GM12878 (cell line): ENCODE data around the gene CLSTN2.

Source experiments
- CHD4 ChIP-seq: fragments of 200-600 bp; sonication (generic); IDR thresholded peaks from 2 replicates; pipeline ENCODE4 v1.6.1; 2016; ENCODE audit warnings: mild to moderate bottlenecking
- CTCF ChIP-seq, 3 experiments: IDR thresholded peaks in 2 of 3; conservative IDR thresholded peaks in 1 of 3; 2 replicates each; pipeline ENCODE4 v1.5.1; 2011; ENCODE audit warnings: low read depth in 3 of 3, low read length in 3 of 3, mild to moderate bottlenecking in 3 of 3, control low read depth in 2 of 3, moderate library complexity in 2 of 3, inconsistent platforms in 1 of 3, mixed read lengths in 1 of 3; ENCODE audit not compliant: control insufficient read depth in 2 of 3, insufficient read depth in 1 of 3; ENCODE audit errors: extremely low read depth in 1 of 3
- EP300 ChIP-seq, 2 experiments: fragments of 150-350 bp in 1 of 2; IDR thresholded peaks; 2 replicates each; pipeline ENCODE4 v1.6.1; 2011 to 2012; ENCODE audit warnings: low read depth in 2 of 2, low read length in 2 of 2, borderline replicate concordance in 1 of 2, improper control_type of control experiment in 1 of 2, inconsistent platforms in 1 of 2; ENCODE audit not compliant: control insufficient read depth in 1 of 2
- EZH2 ChIP-seq: IDR thresholded peaks from 2 replicates; pipeline ENCODE4 v1.6.1; 2012; ENCODE audit warnings: low read depth, mild to moderate bottlenecking, control low read depth, inconsistent platforms, low read length, borderline replicate concordance; ENCODE audit not compliant: control insufficient read depth
- IRF5 ChIP-seq: fragments of 450-650 bp; IDR thresholded peaks from 2 replicates; pipeline ENCODE4 v1.6.1; 2017; ENCODE audit warnings: borderline replicate concordance
- JUND ChIP-seq: IDR thresholded peaks from 2 replicates; pipeline ENCODE4 v1.6.1; 2012; ENCODE audit warnings: low read depth, mild to moderate bottlenecking, low read length, improper control_type of control experiment, moderate library complexity
- MXI1 ChIP-seq: fragments of 150-350 bp; IDR thresholded peaks from 2 replicates; pipeline ENCODE4 v1.6.1; 2011; ENCODE audit warnings: low read depth, mild to moderate bottlenecking, inconsistent platforms, low read length, improper control_type of control experiment
- NRF1 ChIP-seq: conservative IDR thresholded peaks from 2 replicates; pipeline ENCODE4 v1.6.1; 2011; ENCODE audit warnings: mild to moderate bottlenecking, low read depth, low read length, improper control_type of control experiment
- POLR2A ChIP-seq: IDR thresholded peaks from 2 replicates; pipeline ENCODE4 v1.6.1; 2011; ENCODE audit warnings: low read depth, mild to moderate bottlenecking, low read length
- POLR2AphosphoS5 ChIP-seq: IDR thresholded peaks from 2 replicates; pipeline ENCODE4 v1.6.1; 2011; ENCODE audit warnings: mild to moderate bottlenecking, low read length, inconsistent platforms
- RFX5 ChIP-seq: IDR thresholded peaks from 2 replicates; pipeline ENCODE4 v1.6.1; 2011; ENCODE audit warnings: low read depth, low read length, improper control_type of control experiment
- USF1 ChIP-seq: IDR thresholded peaks from 2 replicates; pipeline ENCODE4 v1.6.1; 2011; ENCODE audit warnings: borderline replicate concordance, low read depth, mild to moderate bottlenecking, moderate library complexity, mixed read lengths, low read length; ENCODE audit not compliant: insufficient read depth; ENCODE audit errors: extremely low read length

- TF ChIP-seq MXI1 (no peak), EZH2 (no peak), POLR2A (no peak), EP300 (IDR thresholded peaks at IDR 0.05; ENCODE audit: borderline replicate concordance in 1 of 2, control insufficient read depth in 1 of 2, low read depth in 2 of 2, low read length in 2 of 2) (no peak), RFX5 (no peak), CTCF (IDR thresholded peaks at IDR 0.05 in 2 of 3, conservative IDR thresholded peaks at IDR 0.05 in 1 of 3; ENCODE audit: control insufficient read depth in 2 of 3, extremely low read depth in 1 of 3, insufficient read depth in 1 of 3, low read depth in 3 of 3, low read length in 3 of 3) (no peak), USF1 (no peak), NRF1 (no peak), CHD4 (no peak), IRF5 (no peak), POLR2AphosphoS5 (no peak), JUND (no peak)
Observed at GRCh38 chr3:140508550-140508949, 573.6 kb downstream of the CLSTN2 start.
